ENCODE measurements around the gene ANKLE1.

DNA sequence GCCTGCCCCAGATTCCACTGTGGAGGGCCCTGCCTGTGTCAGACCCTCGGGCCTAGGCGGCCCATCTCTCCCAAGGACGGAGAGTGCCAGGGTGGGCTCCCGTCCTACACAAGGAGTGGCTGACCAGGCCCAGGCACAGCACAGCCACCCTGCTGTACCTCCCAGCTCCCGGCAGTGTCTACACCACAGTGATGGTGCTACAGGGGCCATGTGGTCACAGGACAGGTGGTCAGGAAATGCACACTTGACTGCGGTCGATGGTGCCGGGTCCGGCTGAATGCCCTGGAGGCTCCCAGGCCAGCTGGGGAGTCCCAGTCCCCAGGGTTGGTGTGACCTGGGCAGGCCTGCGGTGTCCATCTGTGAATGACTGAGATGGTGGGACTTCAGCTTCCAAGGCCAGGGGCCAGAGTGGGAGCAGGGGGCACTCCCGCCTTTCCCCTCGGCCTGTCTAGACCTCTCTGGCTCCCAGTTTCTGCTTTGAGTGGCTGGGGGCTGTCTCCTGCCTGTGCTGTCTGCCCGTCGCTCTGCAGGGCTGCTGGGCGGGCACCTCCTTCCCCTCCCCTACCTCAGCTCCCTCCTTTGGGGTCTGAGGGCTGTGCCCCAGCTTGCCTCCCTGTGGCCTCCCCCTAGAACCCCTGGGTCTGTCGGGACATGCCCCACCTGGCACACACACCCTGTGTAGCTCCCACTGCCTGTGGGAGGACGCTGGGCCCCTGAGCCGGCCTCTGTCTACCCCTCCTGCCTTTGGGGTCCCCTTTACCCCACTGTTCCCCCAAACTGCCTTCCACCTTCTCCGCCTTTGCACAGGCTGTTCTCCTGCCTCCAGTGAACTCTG, 40.2 kb downstream of the ANKLE1 start:
- TF ChIP-seq, protein P1, sequence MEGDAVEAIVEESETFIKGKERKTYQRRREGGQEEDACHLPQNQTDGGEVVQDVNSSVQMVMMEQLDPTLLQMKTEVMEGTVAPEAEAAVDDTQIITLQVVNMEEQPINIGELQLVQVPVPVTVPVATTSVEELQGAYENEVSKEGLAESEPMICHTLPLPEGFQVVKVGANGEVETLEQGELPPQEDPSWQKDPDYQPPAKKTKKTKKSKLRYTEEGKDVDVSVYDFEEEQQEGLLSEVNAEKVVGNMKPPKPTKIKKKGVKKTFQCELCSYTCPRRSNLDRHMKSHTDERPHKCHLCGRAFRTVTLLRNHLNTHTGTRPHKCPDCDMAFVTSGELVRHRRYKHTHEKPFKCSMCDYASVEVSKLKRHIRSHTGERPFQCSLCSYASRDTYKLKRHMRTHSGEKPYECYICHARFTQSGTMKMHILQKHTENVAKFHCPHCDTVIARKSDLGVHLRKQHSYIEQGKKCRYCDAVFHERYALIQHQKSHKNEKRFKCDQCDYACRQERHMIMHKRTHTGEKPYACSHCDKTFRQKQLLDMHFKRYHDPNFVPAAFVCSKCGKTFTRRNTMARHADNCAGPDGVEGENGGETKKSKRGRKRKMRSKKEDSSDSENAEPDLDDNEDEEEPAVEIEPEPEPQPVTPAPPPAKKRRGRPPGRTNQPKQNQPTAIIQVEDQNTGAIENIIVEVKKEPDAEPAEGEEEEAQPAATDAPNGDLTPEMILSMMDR (IDR thresholded peaks at IDR 0.05; ENCODE audit: low read depth, low read length, poor library complexity, severe bottlenecking), result no peak
- TF ChIP-seq EZH2phosphoT487 (IDR thresholded peaks at IDR 0.05; ENCODE audit: borderline replicate concordance, low read length), result no peak
